Germinal center (tissue), 1 donor: ENCODE results near the gene DNAH8.

ENCODE experiments used
- DNase-seq: peaks from one replicate; pipeline ENCODE4 v3.0.0; 2012; ENCODE audit warnings: mixed read lengths, low spot score

The DNAH8 gene

DNA sequence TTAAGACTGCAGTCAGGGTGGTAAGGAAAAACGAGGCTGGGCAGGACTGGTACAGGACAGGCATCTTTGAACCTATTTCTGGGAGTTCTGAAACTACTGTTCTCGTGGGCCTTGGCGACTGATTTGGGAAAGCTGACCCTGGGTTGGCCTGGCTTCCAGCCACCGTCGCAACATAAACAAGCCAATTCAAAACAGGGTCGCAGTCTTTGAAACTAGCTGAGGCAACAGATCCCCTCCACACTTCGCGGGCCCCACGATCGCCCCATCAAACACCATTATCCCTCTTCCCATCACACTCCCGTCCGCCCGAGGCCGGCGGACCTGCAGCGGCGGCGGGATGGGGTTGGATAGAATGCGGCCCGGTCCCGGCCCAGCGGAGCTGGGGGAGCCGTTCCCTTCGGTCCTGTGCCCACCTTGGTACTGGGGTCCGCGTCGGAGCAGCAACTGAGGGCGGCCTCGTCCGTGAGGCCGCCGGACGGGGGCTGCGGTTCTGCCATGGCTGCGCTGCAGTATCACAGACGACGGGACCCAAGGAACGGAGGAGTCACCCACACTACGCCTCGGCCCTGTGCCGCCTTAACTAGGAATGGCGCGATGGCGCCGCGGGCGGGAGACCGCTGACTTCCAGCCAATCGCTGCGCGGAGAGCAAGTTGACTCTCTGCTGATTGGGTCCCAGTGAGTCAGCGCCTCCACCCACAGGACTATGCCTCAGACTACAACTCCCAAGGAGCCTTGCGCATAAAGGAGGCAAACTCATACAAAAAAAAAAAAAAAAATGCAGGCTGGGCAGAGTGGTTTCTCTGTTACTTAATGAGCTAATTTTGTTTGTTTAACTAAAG lies 12.3 kb upstream of the DNAH8 start, which contains the start of gene GLO1:
GLO1 (minus strand) TSS at position 588 of the 840 bp plus-strand sequence; CDS start at position 497, 91 bp downstream.
- DNase-seq, result peak; percentile 99

DNA sequence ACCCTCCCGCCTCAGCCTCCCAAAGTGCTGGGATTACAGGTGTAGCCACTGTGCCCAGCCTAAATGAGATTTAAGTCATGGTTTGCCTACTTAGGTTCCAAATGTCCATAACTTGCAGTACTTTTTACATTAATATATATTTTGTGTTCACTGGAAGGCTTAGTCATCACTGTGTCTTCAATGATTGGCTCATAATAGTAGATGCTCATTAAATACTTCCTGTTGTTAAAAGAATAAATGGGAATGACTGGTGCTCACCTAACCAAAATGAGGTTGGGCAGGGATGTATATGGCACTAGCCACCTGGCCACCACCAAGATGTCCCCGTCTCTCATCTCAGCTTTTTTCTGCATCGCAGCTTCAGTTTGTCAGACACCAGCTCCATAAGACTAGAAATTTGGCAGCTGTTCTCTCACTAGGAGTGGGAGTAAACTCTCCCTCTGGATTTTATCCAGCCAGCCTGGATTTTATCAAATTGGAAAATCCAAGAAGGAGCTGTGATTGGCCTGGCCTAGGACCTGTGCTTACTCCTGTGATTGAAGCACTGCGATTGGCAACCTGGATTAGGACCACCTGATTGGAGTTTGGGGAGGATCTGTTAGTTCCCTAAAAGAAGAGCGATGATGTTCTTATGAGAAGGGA lies 11.0 kb upstream of the DNAH8 start:
- no peak for DNase-seq

DNA sequence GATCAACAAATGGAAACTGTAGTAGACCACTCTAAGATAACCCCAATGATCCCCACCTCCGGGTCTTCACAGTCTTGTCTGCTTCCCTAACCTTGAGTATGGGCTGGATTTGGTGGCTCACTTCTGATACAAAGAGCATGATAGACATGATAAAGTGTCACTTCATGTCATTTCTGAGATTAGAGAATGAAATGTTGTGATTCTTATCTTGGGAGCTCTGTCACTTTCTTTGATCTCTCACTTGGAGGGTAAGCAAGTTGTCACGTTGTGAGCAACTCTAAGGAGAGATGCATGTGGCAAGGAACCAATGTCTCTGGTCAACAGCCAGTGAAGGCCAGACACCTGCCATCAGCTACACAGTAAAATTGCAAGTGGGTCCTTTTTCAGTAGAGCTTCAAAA lies 9.2 kb upstream of the DNAH8 start:
- DNase-seq, result no peak

DNA sequence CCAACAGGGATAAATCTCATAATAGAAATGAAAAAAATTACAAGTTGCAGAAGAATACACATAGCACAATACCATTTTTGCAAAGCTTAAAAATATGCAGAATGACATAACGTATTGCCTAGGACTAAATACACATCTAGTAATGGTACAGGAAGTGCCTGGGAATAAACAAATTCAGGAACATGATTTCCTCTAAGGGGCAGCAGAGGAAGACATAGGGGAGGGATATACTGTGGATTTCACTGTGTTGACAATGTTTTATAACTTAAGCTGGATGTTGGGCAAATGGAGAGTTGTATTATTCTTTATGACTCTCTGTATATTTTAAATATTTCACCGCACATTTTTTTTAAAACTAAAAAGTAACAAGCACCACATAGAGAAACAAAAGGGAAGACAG lies 6.6 kb upstream of the DNAH8 start:
- DNase-seq, result no peak

GRCh38 chr6:38713812-38714211 lies 1.3 kb upstream of the DNAH8 start:
- no peak for DNase-seq

DNA sequence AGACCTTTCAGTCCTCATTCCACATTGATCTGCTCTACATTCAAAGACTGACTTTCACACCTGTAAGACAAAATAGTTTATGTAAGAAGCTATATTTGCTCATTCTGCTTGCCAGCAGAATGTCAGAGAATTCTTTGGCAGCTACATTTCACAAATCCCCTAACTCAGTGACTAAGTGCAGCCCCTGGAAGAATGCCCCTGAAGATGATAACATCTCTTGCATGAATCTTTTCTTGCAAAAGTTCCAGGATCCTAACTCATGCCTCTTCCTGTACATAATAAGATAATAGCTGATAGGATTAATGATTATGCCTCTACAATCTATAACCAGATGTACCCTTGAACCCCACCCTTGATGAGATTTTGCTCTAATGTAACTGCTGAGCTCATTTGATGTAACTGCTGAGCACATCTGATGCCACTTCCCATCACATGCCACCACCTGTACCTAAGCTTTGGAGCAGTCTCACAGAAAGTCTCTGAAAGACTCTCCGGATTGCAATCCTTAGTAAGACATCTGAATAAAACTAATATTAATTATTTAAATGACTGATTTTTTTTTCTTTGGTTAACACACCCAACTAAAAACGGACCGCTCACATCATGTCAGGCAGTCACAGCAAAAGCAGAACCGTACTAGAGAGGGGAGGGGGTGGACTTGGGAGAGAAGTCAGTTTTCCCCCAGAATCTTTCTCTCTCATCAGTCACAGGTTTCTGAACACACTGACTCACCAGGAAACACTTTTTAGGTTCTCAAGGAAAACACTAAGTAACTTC lies 684 bp upstream of the DNAH8 start:
- no peak for DNase-seq

DNA sequence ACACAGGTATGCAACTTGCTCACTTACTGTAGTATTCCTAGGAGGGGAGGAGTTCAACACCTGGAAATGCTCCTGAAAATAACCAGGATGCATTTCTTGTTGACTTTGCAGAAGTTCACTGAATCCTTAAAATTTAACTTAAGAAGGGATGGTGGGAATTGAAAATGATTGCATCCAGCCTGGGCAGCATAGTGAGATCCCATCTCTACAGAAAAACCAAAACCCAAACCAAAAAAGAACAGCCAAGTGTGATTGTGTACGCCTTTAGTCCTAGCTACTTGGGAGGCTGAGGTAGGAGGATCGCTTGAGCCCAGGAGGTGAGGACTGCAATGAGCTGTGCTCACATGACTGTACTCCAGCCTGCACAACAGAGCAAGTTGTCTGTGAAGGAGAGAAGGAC lies 1.7 kb downstream of the DNAH8 start:
- no peak for DNase-seq

- DNase-seq, result no peak
Measured at GRCh38 chr6:38719358-38719757, 4.2 kb downstream of the DNAH8 start.

GRCh38 chr6:38720295-38720694 lies 5.2 kb downstream of the DNAH8 start:
- no peak for DNase-seq

GRCh38 chr6:38722038-38722437 lies 6.9 kb downstream of the DNAH8 start:
- DNase-seq, result no peak

DNA sequence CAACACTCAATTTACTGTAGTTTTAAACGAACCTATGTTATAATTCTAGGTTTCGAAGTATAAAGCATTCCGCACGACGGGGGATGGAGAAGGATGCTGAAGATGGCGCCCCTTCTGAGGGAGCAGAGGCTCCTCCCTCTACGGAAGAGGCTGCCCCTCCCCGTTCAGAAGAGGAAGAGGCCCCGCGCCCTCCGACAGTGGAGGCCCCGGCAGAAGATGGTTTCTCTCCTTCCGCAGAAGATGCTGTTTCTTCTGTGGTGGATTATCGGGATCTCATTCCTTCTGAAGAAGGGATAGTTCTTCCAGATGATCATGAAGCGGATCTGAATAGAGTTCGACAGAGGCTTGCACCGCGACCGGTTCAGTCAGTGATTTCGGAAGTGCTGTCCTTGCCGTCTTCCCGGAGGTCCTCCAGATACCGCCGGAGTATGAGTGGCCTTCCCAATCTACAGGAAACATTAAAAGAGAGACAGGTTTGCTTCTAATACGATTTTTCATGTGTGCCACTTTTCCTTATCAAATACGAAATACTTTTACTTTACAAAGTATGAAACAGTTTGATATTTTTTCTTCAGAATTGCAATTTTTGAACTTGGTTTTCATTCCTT lies 7.7 kb downstream of the DNAH8 start:
- no peak for DNase-seq

DNA sequence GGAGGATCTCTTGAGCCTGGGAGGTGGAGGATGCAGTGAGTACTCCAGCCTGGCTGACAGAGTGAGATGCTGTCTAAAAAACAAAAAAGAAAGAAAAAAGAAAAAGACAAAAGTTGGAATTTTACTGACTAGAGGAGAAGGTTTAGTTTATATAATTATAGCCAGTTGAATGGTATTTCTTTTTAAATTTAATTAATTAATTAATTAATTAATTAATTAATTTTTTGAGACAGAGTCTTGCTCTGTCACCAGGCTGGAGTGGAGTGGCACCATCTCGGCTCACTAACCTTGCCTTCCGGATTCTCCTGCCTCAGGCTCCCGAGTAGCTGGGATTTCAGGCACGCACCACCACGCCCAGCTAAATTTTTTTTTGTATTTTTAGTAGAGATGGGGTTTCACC lies 8.7 kb downstream of the DNAH8 start:
- DNase-seq, result no peak

GRCh38 chr6:38724343-38724742 lies 9.2 kb downstream of the DNAH8 start:
- DNase-seq, result no peak

DNA sequence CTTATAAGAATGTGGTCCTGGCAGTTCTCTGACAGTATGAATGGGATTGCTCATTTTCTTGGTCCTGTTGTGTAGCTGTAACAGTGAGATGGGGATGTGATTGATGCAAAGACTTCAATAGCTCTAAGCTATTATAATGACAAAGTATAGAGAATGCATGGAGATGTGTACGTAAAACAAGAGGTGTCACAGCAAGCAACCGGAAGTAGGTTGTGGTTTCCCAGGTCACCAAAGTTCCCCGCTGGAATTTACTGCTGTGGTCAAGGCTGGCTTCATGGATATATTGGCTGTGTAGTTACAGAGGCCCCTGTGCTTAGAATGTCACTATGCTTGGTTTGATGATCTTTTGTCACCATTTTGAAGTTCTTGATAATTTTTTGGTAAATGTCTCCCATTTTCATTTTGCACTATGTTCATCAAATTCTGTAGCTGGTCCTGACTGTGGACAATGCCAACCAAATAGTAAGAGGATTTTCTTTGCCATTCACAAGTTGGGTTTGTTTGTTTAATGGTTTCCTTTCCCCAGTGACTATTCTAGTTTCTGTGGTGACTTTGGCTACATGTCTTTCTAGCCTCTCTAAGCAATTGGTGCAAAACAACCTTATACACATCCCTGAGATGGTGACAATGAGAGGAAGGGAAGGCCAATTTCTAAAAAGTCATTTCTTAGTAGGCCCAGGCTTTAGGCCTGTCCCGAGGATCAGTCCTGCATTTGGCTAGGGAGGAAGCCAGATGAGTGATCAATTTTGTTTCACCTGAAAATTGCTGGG lies 10.5 kb downstream of the DNAH8 start:
- DNase-seq, result no peak

DNA sequence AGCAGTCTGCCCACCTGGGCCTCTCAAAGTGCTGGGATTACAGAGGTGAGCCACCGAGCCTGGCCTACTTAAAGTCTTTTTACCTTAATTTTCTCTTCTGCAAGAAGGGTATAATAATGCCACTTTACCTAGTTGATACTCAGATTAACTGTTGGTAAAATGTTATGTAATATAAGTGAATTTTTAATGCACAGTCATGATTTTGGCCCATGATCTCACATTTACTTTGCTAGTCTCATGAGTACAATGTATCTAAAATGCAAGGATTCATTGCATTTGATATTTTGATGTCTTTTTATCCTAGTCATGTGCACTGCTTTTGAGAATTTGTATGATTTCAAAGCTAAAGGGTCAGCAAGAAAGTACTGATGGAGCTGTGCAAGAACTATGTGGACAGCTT lies 13.1 kb downstream of the DNAH8 start:
- DNase-seq, result no peak

GRCh38 chr6:38730140-38730862 lies 15.2 kb downstream of the DNAH8 start:
- no peak for DNase-seq

GRCh38 chr6:38736951-38737350 lies 21.8 kb downstream of the DNAH8 start:
- DNase-seq, result no peak

GRCh38 chr6:38738261-38738660 lies 23.1 kb downstream of the DNAH8 start:
- no peak for DNase-seq

DNA sequence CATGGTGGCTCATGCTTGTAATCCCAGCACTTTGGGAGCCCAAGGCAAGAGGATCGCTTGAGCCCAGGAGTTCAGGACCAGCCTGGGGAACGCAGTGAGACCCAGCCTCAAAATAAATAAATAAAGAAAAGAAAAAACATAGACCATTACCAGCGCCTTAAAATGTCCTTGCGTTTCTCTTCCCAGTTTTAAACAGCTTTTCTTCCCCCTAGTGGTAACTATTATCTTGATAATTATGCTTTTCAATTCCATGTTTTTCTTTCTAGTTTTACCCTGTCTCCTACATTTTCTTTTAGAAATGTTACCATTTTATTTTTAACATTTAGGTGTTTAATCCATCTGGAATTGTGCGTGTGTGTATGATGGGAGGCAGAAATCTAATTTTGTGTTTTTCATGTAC lies 24.4 kb downstream of the DNAH8 start:
- no peak for DNase-seq

- no peak for DNase-seq
Measured at GRCh38 chr6:38749473-38749872, 34.4 kb downstream of the DNAH8 start.
